ENCODE measurements around the gene FASN.
A peak's percentile ranks its signal among the peaks of the same experiment; 100 is the strongest.

Gene FASN

GRCh38 chr17:82035956-82036633 is 61.9 kb downstream of the FASN start:
- DNase-seq (ENCODE audit: extremely low spot score) = no peak
- CTCF ChIA-PET = no interaction called here
- TF ChIP-seq FOXM1 (IDR thresholded peaks at IDR 0.05; ENCODE audit: borderline replicate concordance) (no peak), ARNT (IDR thresholded peaks at IDR 0.05) (no peak), CTBP1 (IDR thresholded peaks at IDR 0.05; ENCODE audit: borderline replicate concordance) (no peak), LEF1 (IDR thresholded peaks at IDR 0.05; ENCODE audit: borderline replicate concordance) (no peak)
- POLR2A ChIA-PET = interaction anchor here (0.7 to 2.1 kb wide), 9 partner anchors 13 to 67 kb away, joined by 3 to 9 read pairs (median 4); partner anchors contain the start of genes CENPX, FASN, GPS1 and LRRC45

GRCh38 chr17:82035488-82035887 is 62.5 kb downstream of the FASN start:
- no peak for DNase-seq (ENCODE audit: extremely low spot score)
- ChIA-PET CTCF (no interaction called here), POLR2A (interaction anchor here (0.7 to 2.1 kb wide), 12 partner anchors 8 to 322 kb away, joined by 3 to 9 read pairs (median 4); partner anchors contain the start of genes CENPX, FASN, GPS1 and LRRC45)
- TF ChIP-seq ZNF384 (IDR thresholded peaks at IDR 0.05) = no peak
- TF ChIP-seq PKNOX1 (IDR thresholded peaks at IDR 0.05) = no peak
- TF ChIP-seq BHLHE40 (IDR thresholded peaks at IDR 0.05; ENCODE audit: borderline replicate concordance) = no peak
- TF ChIP-seq FOXM1 (IDR thresholded peaks at IDR 0.05; ENCODE audit: borderline replicate concordance) = no peak
- no peak for TF ChIP-seq LEF1 (IDR thresholded peaks at IDR 0.05; ENCODE audit: borderline replicate concordance)
- TF ChIP-seq FOXK2 (IDR thresholded peaks at IDR 0.05) = no peak
- TF ChIP-seq ARNT (IDR thresholded peaks at IDR 0.05) = no peak
- no peak for TF ChIP-seq NFRKB (IDR thresholded peaks at IDR 0.05)
- no peak for TF ChIP-seq L3MBTL2 (conservative IDR thresholded peaks at IDR 0.05)
- TF ChIP-seq FOXA1 (IDR thresholded peaks at IDR 0.05) = no peak
- no peak for TF ChIP-seq HDGF (IDR thresholded peaks at IDR 0.05; ENCODE audit: borderline replicate concordance)
- TF ChIP-seq SUZ12 (IDR thresholded peaks at IDR 0.05) = no peak

GRCh38 chr17:82034371-82035011 is 63.5 kb downstream of the FASN start:
- TF ChIP-seq HDGF (IDR thresholded peaks at IDR 0.05; ENCODE audit: borderline replicate concordance) (no peak), ZNF384 (IDR thresholded peaks at IDR 0.05) (no peak), CTBP1 (IDR thresholded peaks at IDR 0.05; ENCODE audit: borderline replicate concordance) (no peak), FOXA1 (IDR thresholded peaks at IDR 0.05) (no peak), FOXK2 (IDR thresholded peaks at IDR 0.05) (no peak), LEF1 (IDR thresholded peaks at IDR 0.05; ENCODE audit: borderline replicate concordance) (no peak), TARDBP (IDR thresholded peaks at IDR 0.05) (no peak), PKNOX1 (IDR thresholded peaks at IDR 0.05) (no peak), FOXM1 (IDR thresholded peaks at IDR 0.05; ENCODE audit: borderline replicate concordance) (no peak), NFRKB (IDR thresholded peaks at IDR 0.05) (no peak), ELF4 (IDR thresholded peaks at IDR 0.05) (no peak), SUZ12 (IDR thresholded peaks at IDR 0.05) (no peak), ARNT (IDR thresholded peaks at IDR 0.05) (no peak), L3MBTL2 (conservative IDR thresholded peaks at IDR 0.05) (no peak)
- no peak for DNase-seq (ENCODE audit: extremely low spot score)
- POLR2A ChIA-PET = interaction anchor here (0.7 to 2.1 kb wide), 8 partner anchors 9 to 321 kb away, joined by 3 to 7 read pairs (median 4); no protein-coding TSS in a partner anchor
- CTCF ChIA-PET = interaction anchor here (0.7 kb wide), 1 partner anchor 16 kb away, joined by 3 read pairs; no protein-coding TSS in a partner anchor

GRCh38 chr17:82033359-82034085 is 64.5 kb downstream of the FASN start:
- TF ChIP-seq SUZ12 (IDR thresholded peaks at IDR 0.05) (no peak), ARNT (IDR thresholded peaks at IDR 0.05) (no peak), LEF1 (IDR thresholded peaks at IDR 0.05; ENCODE audit: borderline replicate concordance) (no peak), HDGF (IDR thresholded peaks at IDR 0.05; ENCODE audit: borderline replicate concordance) (no peak), SP1 (IDR thresholded peaks at IDR 0.05) (no peak), ZNF384 (IDR thresholded peaks at IDR 0.05) (no peak), FOXA1 (IDR thresholded peaks at IDR 0.05) (no peak)
- POLR2A ChIA-PET = interaction anchor here (1.1 to 3.8 kb wide), 5 partner anchors 8 to 68 kb away, joined by 3 to 34 read pairs (median 7); partner anchors contain the start of gene FASN
- CTCF ChIA-PET = no interaction called here
- DNase-seq (ENCODE audit: extremely low spot score) = no peak

- TF ChIP-seq L3MBTL2 (conservative IDR thresholded peaks at IDR 0.05) = peak; percentile 56
- TF ChIP-seq NFRKB (IDR thresholded peaks at IDR 0.05) = no peak
- ChIA-PET CTCF (interaction anchor here (1.3 kb wide), 1 partner anchor 11 kb away, joined by 4 read pairs; no protein-coding TSS in a partner anchor), POLR2A (interaction anchor here (0.9 to 3.8 kb wide), 9 partner anchors 9 to 73 kb away, joined by 3 to 34 read pairs (median 4); partner anchors contain the start of genes CENPX, FASN and LRRC45)
- peak; percentile 47 for DNase-seq (ENCODE audit: extremely low spot score)
These were observed 66.0 kb downstream of the FASN start for GRCh38 chr17:82031885-82032627.

Data from HEK293T (cell line).